GM19328 (cell line): ENCODE measurements around the gene CUX1.
"Not testable (repeated sequence)": the region's sequence is repeated elsewhere in the genome, so short reads cannot be mapped to it uniquely, and the experiment has no call there.

Source experiments
- ATAC-seq: cut with Tn5 transposase; IDR thresholded peaks from one replicate; pipeline ENCODE4 v1.9.1; 2021; ENCODE audit warnings: mild to moderate bottlenecking, moderate library complexity; ENCODE audit not compliant: unreplicated experiment

CUX1 gene

GRCh38 chr7:101824440-101824839, 7.0 kb downstream of the CUX1 start:
- ATAC-seq = no peak

DNA sequence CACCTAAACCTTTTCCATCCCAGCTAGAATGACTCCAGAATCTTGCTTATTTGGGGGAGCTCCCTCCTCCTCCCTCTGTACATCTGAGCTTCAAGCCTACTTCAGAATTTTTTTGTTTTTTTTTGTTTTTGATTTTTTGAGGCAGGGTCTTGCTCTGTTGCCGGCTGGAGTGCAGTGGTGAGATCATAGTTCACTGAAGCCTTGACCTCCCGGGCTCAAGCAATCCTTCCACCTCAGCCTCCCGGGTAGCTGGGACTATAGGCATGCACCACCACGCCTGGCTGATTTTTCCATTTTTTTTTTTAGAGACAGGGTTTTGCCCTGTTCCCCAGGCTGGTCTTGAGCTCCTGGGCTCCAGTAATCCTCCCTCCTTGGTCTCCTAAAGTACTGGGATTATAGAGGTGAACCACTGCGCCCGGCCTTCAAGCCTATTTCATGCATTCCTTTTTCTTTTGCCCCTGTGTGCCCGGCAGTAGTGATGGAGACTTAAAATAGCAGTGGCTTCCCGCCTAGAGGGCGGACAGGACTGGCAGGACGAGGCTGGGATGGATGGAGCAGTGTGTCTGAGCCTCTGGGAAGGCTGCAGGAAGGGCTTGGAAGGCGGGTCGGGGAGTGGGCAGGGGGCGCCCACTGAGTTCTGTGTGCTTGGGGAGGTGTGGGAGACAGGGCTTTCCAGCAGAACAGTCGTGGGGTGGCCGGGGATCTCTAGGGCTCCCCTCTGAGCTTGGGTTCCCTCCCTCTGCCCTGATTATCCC, 8.8 kb downstream of the CUX1 start:
- no peak for ATAC-seq

DNA sequence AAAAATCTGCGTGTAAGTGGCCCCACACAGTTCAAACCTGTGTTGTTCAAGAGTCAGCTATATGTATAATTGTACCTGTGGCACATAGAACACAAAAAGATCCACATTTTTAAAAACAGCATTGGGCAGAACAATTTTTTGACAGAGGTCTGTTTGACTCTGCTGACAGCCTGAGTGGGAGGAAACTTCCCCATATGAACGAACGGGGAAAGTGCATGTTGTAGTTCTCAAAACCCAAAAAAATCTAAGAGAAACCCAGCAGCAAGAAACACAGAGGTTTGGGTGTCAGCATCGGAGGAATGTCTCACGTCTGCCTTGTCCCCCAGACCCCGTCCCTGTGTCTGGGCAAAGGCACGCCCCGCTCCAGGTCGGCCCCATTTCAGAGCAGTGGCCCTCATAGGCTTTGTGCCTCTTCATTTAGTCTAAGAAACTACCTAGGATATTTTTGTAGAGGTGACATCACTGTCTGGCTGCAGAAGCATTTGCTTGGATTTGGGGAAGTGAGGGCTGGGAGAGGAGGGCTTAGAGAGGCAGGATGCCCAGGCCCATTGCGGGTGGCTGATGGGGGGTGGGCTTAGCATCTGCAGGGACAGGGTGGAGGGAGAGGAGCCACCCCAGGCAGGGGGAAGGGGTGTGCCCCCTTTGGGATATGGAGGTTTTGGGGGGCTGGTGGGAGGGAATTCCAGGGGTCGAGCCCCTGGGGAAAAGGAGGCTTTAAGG, 11.0 kb downstream of the CUX1 start:
- no peak for ATAC-seq

DNA sequence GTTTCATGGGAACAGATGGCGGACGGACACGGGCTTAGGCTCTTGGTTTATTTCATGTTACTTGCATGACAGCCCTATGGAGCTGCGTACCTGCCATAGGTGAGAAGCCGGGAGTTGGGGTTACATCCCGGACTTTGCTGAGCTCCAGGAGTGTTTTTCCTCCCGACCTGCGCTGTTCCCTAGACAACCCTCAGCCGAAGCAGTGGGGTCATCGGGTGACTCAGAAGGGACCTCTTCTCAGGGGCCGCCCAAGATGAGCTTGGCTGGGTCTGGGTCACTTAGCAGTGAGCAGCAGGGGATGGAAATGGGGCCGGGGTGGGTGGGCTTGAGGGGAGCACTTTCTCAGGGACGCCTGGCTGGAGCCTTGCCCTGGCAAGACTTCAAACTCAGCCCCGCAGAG, 11.9 kb downstream of the CUX1 start:
- no peak for ATAC-seq

DNA sequence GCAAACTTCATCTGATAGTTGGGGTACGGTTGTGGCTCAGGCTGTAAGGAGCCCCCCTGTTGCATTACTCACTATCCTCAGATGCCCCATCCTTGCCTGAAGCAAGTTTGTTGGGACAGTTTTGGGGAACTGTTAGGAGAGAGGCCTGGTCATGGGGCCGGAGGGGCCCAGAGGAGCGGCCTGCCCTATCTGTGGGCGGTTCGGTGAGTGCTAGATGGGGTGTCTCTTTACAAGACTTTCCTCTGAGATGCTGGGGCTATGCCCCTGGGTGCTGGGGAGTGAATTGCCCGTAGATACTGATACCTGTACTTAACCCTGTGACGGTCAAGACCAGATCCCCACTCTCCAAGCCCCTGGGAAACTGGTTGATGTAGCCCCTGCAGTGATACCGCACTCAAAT, 12.4 kb downstream of the CUX1 start:
- no peak for ATAC-seq

DNA sequence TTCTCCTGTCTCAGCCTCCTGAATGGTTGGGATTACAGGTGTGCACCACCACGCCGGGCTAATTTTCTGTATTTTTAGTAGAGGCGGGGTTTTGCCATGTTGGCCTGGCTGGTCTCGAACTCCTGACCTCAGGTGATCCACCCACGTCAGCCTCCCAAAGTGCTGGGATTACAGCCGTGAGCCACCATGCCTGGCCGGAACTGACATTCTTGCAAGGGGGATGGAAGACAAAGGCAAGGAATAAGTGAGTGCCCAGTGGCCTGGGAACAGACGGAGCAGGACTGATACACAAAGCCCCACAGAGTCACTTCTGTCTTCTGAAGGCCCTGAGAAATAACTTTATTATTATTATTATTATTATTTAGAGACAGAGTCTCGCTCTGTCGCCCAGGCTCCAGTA, 14.0 kb downstream of the CUX1 start:
- not testable (repeated sequence) for ATAC-seq

DNA sequence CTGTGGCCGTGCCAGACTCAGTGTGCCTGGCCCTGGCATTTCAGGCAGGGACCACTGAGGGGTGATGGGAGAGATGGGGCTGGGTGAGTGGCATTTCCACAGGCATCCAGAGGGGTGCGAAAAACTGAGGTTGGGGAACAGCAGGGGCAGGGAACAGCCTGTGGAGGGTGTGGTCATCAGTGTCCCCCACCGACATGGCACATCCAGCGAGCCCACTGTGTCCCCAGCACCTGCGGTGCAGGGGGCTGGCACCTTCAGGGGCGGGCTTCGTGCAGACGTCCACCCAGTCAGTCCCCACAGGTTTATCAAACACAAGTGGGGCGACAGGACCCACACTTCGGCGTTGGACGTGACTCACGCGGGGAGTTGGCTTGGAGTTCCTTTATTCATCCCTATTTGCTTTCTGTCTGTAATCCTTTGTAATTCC, 14.8 kb downstream of the CUX1 start:
- no peak for ATAC-seq

DNA sequence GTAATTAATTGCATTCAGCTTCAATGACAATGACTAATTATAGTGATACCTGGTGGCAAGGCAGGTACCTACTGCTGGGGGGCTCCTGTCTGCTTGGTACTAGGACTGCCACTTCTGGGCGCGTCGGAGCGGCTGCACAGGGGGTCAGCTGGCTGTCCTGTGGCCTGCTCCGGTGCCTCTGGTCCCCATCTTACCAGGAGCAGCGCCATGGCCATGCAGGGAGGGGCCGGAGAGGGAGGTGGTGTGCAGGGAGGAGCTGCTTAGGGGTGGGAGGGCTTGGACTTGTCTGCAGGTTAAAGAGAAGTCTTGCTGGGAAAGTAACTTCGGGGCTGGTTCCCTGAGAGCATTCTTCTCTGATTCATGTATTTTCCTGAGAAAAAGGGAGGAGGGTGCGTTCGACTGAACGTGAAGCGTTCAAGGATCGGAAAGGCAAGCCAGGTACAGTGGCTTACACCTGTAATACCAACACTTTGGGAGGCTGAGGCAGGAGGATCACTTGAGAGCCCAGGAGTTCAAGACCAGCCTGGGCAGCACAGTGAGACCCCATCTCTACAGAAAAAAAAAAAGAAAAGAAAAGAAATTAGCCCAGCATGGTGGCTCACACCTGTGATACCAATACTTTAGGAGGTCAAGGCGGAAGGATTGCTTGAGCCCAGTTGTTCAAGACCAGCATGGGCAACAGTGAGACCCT, 15.4 kb downstream of the CUX1 start:
- no peak for ATAC-seq

DNA sequence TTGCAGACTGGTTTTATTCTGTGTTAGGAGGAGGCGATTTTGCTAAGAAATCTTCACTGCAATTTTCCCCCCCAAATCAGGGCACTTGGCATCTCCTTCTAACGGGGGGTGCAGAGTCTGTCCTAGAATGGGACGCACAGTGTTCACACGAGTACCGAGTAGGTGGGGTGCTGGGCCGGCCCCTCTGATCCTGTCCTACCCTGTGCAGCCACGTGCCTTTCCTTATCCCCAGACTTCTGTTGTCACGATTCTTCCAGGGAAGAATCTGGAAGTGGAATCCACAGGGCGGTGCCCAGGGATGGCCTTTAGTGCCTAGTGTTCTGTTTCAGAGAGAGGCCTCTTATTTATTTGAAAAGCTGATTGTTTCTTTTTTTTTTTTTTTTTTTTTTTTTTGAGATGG, 16.4 kb downstream of the CUX1 start:
- no peak for ATAC-seq

GRCh38 chr7:101835136-101835535, 17.7 kb downstream of the CUX1 start:
- no peak for ATAC-seq

DNA sequence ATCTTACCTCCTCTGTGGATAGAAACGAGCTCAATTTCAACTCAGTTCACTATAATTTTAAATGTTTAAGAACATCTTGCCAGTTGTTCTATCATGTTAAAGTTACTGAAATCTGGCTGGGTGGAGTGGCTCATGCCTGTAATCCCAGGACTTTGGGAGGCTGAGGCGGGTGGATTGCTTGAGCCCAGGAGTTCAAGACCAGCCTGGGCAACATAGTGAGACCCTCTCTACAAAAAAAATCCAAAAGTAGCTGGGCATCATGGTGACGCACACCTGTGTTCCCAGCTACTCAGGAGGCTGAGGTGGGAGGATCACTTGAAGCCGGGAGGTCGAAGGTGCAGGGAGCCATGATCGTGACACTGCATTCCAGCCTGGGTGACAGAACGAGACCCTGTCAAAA, 20.0 kb downstream of the CUX1 start:
- not testable (repeated sequence) for ATAC-seq

GRCh38 chr7:101838837-101839483, 21.5 kb downstream of the CUX1 start:
- ATAC-seq = no peak

GRCh38 chr7:101841328-101841727, 23.9 kb downstream of the CUX1 start:
- ATAC-seq = no peak

DNA sequence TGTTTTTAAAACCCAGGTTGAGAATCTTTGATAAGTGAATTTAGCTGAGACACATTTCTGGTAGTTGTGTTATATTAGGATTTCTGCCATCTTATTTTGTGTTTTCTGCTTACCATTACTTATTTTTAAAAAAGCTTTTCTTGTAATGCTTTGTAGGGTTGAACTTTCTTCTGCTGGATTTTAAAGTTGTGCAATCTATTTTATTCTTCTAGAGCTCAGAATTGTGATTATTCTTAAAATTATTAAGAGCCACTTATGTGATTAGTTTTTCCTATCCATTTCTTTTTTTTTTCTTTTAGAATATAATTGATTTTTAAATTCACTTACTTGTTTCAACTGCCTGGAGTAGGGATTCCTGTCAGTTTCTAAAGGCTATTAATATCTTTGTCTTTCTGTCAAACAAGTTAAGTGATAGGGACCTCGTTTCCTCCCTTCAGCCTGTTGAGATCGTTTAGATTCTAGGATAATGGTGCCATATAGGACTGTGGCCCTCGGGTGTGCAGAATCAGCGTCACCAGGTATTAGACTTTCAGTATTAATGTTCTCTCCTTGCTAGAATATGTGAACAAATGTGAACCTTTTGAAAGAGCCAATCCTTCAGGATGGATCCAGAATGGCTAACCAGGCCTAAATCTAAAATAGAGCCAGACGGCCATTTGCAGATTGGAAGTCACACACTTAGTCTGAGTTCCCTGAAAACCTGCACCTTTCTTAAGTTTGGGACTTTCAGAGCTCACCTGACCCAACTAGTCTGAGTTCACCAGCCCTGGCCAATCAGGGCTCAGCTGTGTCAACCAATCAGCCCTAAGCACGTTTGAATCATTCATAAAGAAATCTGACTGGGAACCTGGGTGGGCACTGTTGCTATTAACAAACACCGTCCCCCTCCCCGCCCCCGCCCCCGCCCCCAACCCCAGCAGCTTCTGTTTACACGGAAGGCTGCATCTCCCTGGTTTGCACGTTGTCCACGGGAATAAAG, 26.2 kb downstream of the CUX1 start:
- ATAC-seq = no peak

DNA sequence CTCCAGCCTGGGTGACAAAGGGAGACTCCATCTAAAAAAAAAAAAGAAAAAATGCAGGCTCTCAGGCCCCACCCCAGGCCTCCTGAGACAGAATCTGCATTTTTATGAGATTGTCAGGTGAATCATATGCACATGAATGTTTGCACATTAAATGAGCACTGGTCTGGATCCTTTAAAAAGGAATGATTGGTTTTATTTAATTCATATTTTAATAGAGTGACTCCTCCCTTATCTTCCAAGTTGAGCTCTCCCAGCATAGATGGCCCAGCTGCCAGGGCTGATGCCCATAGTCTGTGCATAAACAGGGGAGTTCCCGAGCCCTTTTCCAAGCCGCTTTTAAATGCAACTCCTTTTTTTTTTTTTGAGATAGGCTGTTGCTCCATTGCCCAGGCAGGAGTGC, 28.5 kb downstream of the CUX1 start:
- ATAC-seq = no peak

GRCh38 chr7:101846800-101847538, 29.5 kb downstream of the CUX1 start:
- no peak for ATAC-seq

- ATAC-seq = no peak
Observed at GRCh38 chr7:101848208-101848951, 31.0 kb downstream of the CUX1 start.

GRCh38 chr7:101849314-101849713, 31.9 kb downstream of the CUX1 start:
- ATAC-seq = not testable (repeated sequence)

DNA sequence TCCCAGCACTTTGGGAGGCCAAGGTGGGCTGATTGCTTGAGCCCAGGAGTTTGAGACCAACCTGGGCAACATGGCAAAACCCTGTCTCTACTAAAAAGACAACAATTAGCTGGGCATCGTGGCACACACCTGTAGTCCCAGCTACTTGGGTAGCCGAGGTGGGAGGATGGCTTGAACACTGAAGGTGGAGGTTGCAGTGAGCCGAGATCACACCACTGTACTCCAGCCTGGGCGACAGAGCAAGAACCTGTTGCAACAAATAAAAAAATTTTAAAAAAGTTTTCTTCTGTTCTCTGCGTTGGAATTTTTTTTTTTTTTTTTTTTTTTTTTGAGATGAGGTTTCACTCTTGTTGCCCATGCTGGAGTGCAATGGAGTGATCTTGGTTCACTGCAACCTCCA, 34.9 kb downstream of the CUX1 start:
- not testable (repeated sequence) for ATAC-seq
